Nephron progenitor cell (in vitro differentiated cells): ENCODE measurements around the gene OR4D1.

ENCODE experiments used
- DNase-seq: peaks from one replicate; pipeline ENCODE4 v3.0.0; 2021
- H3K27ac Mint-ChIP-seq: 2 replicates; pipeline ENCODE4 v1.8.0; 2021; ENCODE audit warnings: mild to moderate bottlenecking, moderate library complexity, mixed read lengths
- H3K27me3 Mint-ChIP-seq: 2 replicates; pipeline ENCODE4 v1.8.0; 2021; ENCODE audit warnings: mild to moderate bottlenecking, low read depth, mixed read lengths; ENCODE audit not compliant: poor library complexity
- H3K36me3 Mint-ChIP-seq: 2 replicates; pipeline ENCODE4 v1.8.0; 2021; ENCODE audit warnings: low read depth, mixed read lengths
- H3K4me1 Mint-ChIP-seq: 2 replicates; pipeline ENCODE4 v1.8.0; 2021; ENCODE audit warnings: mixed read lengths
- H3K4me3 Mint-ChIP-seq: 2 replicates; pipeline ENCODE4 v1.8.0; 2021; ENCODE audit warnings: mild to moderate bottlenecking, moderate library complexity, mixed read lengths
- H3K9me3 Mint-ChIP-seq: 2 replicates; pipeline ENCODE4 v1.8.0; 2021; ENCODE audit warnings: mild to moderate bottlenecking, moderate library complexity, mixed read lengths
- CTCF ChIP-seq: fragments of 200-600 bp; sonication (generic); IDR thresholded peaks from 2 replicates; pipeline ENCODE4 v1.5.0; 2021; ENCODE audit warnings: antibody characterized with exemption

OR4D1 gene

GRCh38 chr17:58144801-58145200 is 3.4 kb upstream of the OR4D1 start:
- Mint-ChIP-seq H3K9me3 (peaks cover 43% of the 10 kb centered on the region), H3K27ac (no peak overlapping the region), H3K4me1 (no peaks in the 10 kb centered on the region), H3K36me3 (no peaks in the 10 kb centered on the region), H3K4me3 (no peak overlapping the region), H3K27me3 (peaks cover 57% of the 10 kb centered on the region)
- no peak for TF ChIP-seq CTCF
- DNase-seq, result no peak

GRCh38 chr17:58148609-58149008 is 425 bp downstream of the OR4D1 start:
- Mint-ChIP-seq H3K27me3 (peaks cover 77% of the 10 kb centered on the region), H3K4me3 (no peak overlapping the region), H3K36me3 (no peaks in the 10 kb centered on the region), H3K27ac (no peak overlapping the region), H3K4me1 (no peaks in the 10 kb centered on the region), H3K9me3 (peaks cover 28% of the 10 kb centered on the region)
- no peak for DNase-seq
- no peak for TF ChIP-seq CTCF

DNA sequence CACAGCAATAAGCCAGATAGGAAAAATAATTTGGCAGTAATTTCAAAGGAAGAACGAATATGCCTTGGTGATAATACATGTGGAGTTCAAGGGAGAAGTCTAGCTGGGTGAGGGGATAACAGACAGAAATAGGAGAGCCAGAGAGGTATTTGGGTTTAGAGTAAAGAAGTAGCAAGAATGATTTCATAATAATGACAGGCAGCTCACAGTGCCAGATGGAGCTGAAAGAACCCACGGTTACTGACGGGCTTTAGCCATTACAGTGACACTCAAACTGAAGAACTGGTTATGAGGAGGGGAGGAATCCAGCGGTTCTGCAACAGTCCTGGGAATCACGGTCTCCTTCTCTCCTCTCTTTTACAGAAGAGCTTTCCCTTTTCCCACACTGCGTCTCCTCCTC is 2.2 kb downstream of the OR4D1 start:
- Mint-ChIP-seq H3K4me3 (no peak overlapping the region), H3K4me1 (no peaks in the 10 kb centered on the region), H3K27ac (no peak overlapping the region), H3K9me3 (peaks cover 13% of the 10 kb centered on the region), H3K36me3 (no peaks in the 10 kb centered on the region), H3K27me3 (peaks cover 93% of the 10 kb centered on the region)
- no peak for DNase-seq
- TF ChIP-seq CTCF, result no peak

DNA sequence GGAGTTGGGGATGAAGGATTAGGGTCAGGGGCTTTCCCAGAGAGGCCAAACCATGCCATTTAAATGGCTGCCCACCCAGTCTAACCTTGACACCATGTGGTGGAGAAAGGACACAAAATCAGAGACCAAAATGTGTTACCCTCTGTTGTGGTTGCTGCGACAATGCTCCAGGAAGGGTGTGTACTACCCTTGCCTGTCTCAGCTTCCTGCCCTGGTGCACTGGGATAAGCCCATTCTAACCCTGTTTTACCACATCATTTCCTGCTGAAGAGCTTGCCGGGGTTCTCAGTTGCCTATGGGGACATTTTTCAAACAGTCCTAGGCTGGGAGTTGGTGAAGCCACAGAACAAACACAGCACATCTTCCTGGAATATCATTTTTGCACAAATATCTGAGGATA is 4.9 kb downstream of the OR4D1 start:
- Mint-ChIP-seq H3K9me3 (peaks cover 7% of the 10 kb centered on the region), H3K4me1 (peaks cover 7% of the 10 kb centered on the region), H3K27ac (no peak overlapping the region), H3K4me3 (no peak overlapping the region), H3K36me3 (no peaks in the 10 kb centered on the region), H3K27me3 (peaks cover 93% of the 10 kb centered on the region)
- TF ChIP-seq CTCF, result no peak
- no peak for DNase-seq

- Mint-ChIP-seq H3K4me3 (no peak overlapping the region), H3K4me1 (peaks cover 7% of the 10 kb centered on the region), H3K27me3 (peaks cover 93% of the 10 kb centered on the region), H3K9me3 (peaks cover 7% of the 10 kb centered on the region), H3K36me3 (no peaks in the 10 kb centered on the region), H3K27ac (no peak overlapping the region)
- no peak for TF ChIP-seq CTCF
- DNase-seq, result no peak
Observed at GRCh38 chr17:58153671-58154070, 5.5 kb downstream of the OR4D1 start.

DNA sequence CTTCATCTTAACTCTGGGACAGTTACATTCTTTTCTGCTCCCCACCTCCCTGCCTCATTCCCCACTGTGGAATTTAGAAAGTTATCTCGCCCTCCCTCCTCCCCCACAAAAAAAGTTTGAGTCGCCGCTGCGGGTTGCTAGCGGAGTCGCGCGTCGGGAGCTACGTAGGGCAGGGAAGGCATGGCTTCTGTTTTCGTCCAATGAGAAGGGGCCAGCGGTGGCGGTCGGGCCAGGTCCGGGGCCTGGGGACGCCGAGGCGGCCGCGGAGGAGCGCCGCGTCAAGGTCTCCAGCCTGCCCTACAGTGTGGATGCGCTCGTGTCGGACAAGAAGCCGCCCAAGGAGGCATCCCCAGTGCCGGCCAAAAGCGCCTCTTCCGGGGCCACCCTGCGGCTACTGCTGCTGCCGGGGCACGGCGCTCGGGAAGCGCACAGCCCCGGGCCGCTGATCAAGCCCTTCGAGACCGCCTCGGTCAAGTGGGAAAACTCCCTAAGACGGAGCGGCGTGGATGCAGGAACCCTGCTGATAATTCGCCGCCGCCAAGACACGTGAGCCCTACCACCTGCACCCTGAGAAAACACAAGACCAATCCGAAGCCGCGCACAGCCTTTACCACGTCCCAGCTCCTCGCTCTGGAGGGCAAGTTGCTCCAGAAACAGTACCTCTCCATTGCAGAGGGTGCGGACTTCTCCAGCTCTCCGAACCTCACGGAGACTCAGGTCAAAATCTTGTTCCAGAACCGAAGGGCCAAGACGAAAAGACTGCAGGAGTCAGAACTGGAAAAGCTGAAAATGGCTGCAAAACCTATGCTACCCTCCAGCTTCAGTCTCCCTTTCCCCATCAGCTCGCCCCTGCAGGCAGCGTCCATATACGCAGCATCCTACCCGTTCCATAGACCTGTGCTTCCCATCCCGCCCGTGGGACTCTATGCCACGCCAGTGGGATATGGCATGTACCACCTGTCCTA is 8.9 kb downstream of the OR4D1 start:
- Mint-ChIP-seq H3K27me3 (peaks cover 98% of the 10 kb centered on the region), H3K36me3 (no peaks in the 10 kb centered on the region), H3K4me1 (peaks cover 7% of the 10 kb centered on the region), H3K27ac (no peak overlapping the region), H3K9me3 (peaks cover 12% of the 10 kb centered on the region), H3K4me3 (peak overlapping the region; percentile 85)
- DNase-seq, result peak; percentile 62
- no peak for TF ChIP-seq CTCF
